HG02852 (cell line): ENCODE measurements around the gene MATR3.
"Not testable (repeated sequence)": the region's sequence is repeated elsewhere in the genome, so short reads cannot be mapped to it uniquely, and the experiment has no call there.

Experiments used
- ATAC-seq: cut with Tn5 transposase; IDR thresholded peaks from one replicate; pipeline ENCODE4 v1.9.1; 2021; ENCODE audit warnings: mild to moderate bottlenecking, moderate library complexity; ENCODE audit not compliant: unreplicated experiment

Gene MATR3

GRCh38 chr5:139344177-139344576, 50.6 kb downstream of the MATR3 start:
- ATAC-seq = no peak

- ATAC-seq = not testable (repeated sequence)
Measured at GRCh38 chr5:139345442-139345841, 51.9 kb downstream of the MATR3 start.

GRCh38 chr5:139347863-139348262, 54.3 kb downstream of the MATR3 start:
- not testable (repeated sequence) for ATAC-seq

GRCh38 chr5:139354186-139354585, 60.6 kb downstream of the MATR3 start:
- no peak for ATAC-seq

GRCh38 chr5:139355900-139356299, 62.4 kb downstream of the MATR3 start:
- not testable (repeated sequence) for ATAC-seq

- no peak for ATAC-seq
Measured at GRCh38 chr5:139358064-139358463, 64.5 kb downstream of the MATR3 start.

GRCh38 chr5:139360384-139360783, 66.8 kb downstream of the MATR3 start:
- no peak for ATAC-seq

- ATAC-seq = no peak
Measured at GRCh38 chr5:139361835-139362429, 68.4 kb downstream of the MATR3 start.

- no peak for ATAC-seq
Measured at GRCh38 chr5:139363937-139364336, 70.4 kb downstream of the MATR3 start.

- no peak for ATAC-seq
Measured at GRCh38 chr5:139364466-139364865, 70.9 kb downstream of the MATR3 start.

GRCh38 chr5:139368613-139369012, 75.1 kb downstream of the MATR3 start:
- ATAC-seq = no peak

GRCh38 chr5:139369181-139369580, 75.6 kb downstream of the MATR3 start:
- ATAC-seq = no peak

- no peak for ATAC-seq
Measured at GRCh38 chr5:139371482-139372435, 78.2 kb downstream of the MATR3 start.

GRCh38 chr5:139374909-139375308, 81.4 kb downstream of the MATR3 start:
- no peak for ATAC-seq

- no peak for ATAC-seq
Measured at GRCh38 chr5:139376364-139376763, 82.8 kb downstream of the MATR3 start.

- no peak for ATAC-seq
Measured at GRCh38 chr5:139377226-139377625, 83.7 kb downstream of the MATR3 start.

- ATAC-seq = no peak
Measured at GRCh38 chr5:139378101-139378825, 84.7 kb downstream of the MATR3 start.

GRCh38 chr5:139378941-139379361, 85.4 kb downstream of the MATR3 start:
- ATAC-seq = no peak

- no peak for ATAC-seq
Measured at GRCh38 chr5:139379626-139380449, 86.3 kb downstream of the MATR3 start.
